IMR-90 (cell line): Measurements from ENCODE around the gene CHST6. TPM values are rescaled to one million over a fixed set of nuclear protein-coding genes. Genes with fewer than 3 reads are reported as not detected.

Experiments
- ATAC-seq: fragments of 200-7000 bp; cut with Tn5 transposase; 2 replicates; pipeline ENCODE4 v1.9.1; 2020; ENCODE audit warnings: low read depth, mild to moderate bottlenecking, moderate library complexity
- BruUV-seq: library from RNA; stranded (reverse); fragments of 400-500 nt; replicated peaks from 2 replicates; lab custom pipeline; 2021; lab: Mats Ljungman, UMichigan
- CTCF ChIA-PET: fragments of 300-600 bp; formaldehyde crosslinking; extraction: SDS; loops from one replicate; lab custom pipeline; 2021; ENCODE audit warnings: antibody characterized with exemption; lab: Yijun Ruan, JAX
- POLR2A ChIA-PET: fragments of 300-600 bp; sonication (Branson Sonifier 250); formaldehyde crosslinking; loops from one replicate; lab custom pipeline; 2022; ENCODE audit warnings: antibody characterized with exemption; ENCODE audit not compliant: unreplicated experiment; lab: Charles Lee
- DNase-seq: peaks from one replicate; pipeline ENCODE4 v3.0.0; 2013
- H2AFZ ChIP-seq: replicated peaks from 2 replicates; pipeline ENCODE3; 2013; ENCODE audit warnings: low read length, mild to moderate bottlenecking; ENCODE audit not compliant: poor library complexity
- H2AK5ac ChIP-seq: 2 replicates; pipeline ENCODE4 v1.6.1; 2013; ENCODE audit warnings: low read depth, low read length, inconsistent platforms
- H2AK9ac ChIP-seq: replicated peaks from 2 replicates; pipeline ENCODE3; 2013; ENCODE audit warnings: mild to moderate bottlenecking, low read depth, low read length, moderate library complexity; ENCODE audit not compliant: poor library complexity
- H2BK120ac ChIP-seq: 2 replicates; pipeline ENCODE4 v1.6.1; 2013; ENCODE audit warnings: low read depth, low read length, inconsistent platforms
- H2BK15ac ChIP-seq: 3 replicates; pipeline ENCODE4 v1.6.1; 2013; ENCODE audit warnings: low read depth, low read length, inconsistent platforms
- H2BK20ac ChIP-seq: 2 replicates; pipeline ENCODE4 v1.6.1; 2013; ENCODE audit warnings: low read depth, mild to moderate bottlenecking, inconsistent platforms, low read length, moderate library complexity
- H2BK5ac ChIP-seq: 2 replicates; pipeline ENCODE4 v1.6.1; 2013; ENCODE audit warnings: mild to moderate bottlenecking, low read depth, low read length, inconsistent platforms; ENCODE audit not compliant: poor library complexity, severe bottlenecking
- H3K14ac ChIP-seq: replicated peaks from 2 replicates; pipeline ENCODE4 v1.6.1; 2013; ENCODE audit warnings: low read depth, low read length, inconsistent platforms
- H3K18ac ChIP-seq: 2 replicates; pipeline ENCODE4 v1.6.1; 2013; ENCODE audit warnings: low read depth, low read length, control low read depth
- H3K23ac ChIP-seq: 2 replicates; pipeline ENCODE4 v1.6.1; 2013; ENCODE audit warnings: low read depth, low read length, inconsistent platforms
- H3K27ac ChIP-seq: 2 replicates; pipeline ENCODE4 v1.5.1; 2013; ENCODE audit warnings: mild to moderate bottlenecking, control low read depth, low read length; ENCODE audit not compliant: insufficient read depth
- H3K27me3 ChIP-seq: 2 replicates; pipeline ENCODE4 v1.6.1; 2013; ENCODE audit warnings: low read length; ENCODE audit not compliant: control insufficient read depth, insufficient read depth
- H3K36me3 ChIP-seq: 2 replicates; pipeline ENCODE4 v1.6.1; 2013; ENCODE audit warnings: low read length, mixed read lengths; ENCODE audit not compliant: control insufficient read depth, insufficient read depth
- H3K4ac ChIP-seq: 2 replicates; pipeline ENCODE4 v1.6.1; 2013; ENCODE audit warnings: low read depth, low read length, inconsistent platforms
- H3K4me1 ChIP-seq: 2 replicates; pipeline ENCODE4 v1.6.1; 2013; ENCODE audit warnings: low read length, mixed read lengths; ENCODE audit not compliant: control insufficient read depth, insufficient read depth
- H3K4me2 ChIP-seq: 2 replicates; pipeline ENCODE4 v1.6.1; 2013; ENCODE audit warnings: low read depth, mild to moderate bottlenecking, control low read depth, low read length, moderate library complexity
- H3K4me3 ChIP-seq: 2 replicates; pipeline ENCODE4 v1.5.1; 2013; ENCODE audit warnings: low read depth, mild to moderate bottlenecking, control low read depth, low read length, moderate library complexity; ENCODE audit not compliant: insufficient read depth
- H3K56ac ChIP-seq: 2 replicates; pipeline ENCODE4 v1.6.1; 2013; ENCODE audit warnings: low read length, inconsistent platforms; ENCODE audit not compliant: insufficient read depth; ENCODE audit errors: extremely low read depth
- H3K79me1 ChIP-seq, 2 experiments: 2 replicates each; pipeline ENCODE4 v1.6.1; 2013; ENCODE audit warnings: low read length in 2 of 2, inconsistent platforms in 1 of 2, low read depth in 1 of 2
- H3K9ac ChIP-seq: 2 replicates; pipeline ENCODE4 v1.6.1; 2013; ENCODE audit warnings: low read depth, low read length, control low read depth
- H3K9me1 ChIP-seq: 2 replicates; pipeline ENCODE4 v1.6.1; 2013; ENCODE audit warnings: low read length, inconsistent platforms; ENCODE audit not compliant: insufficient read depth
- H3K9me3 ChIP-seq: 2 replicates; pipeline ENCODE4 v1.6.1; 2013; ENCODE audit warnings: low read length; ENCODE audit not compliant: control insufficient read depth, insufficient read depth
- H4K20me1 ChIP-seq: 2 replicates; pipeline ENCODE4 v1.6.1; 2013; ENCODE audit warnings: low read length, inconsistent platforms; ENCODE audit not compliant: insufficient read depth
- H4K5ac ChIP-seq: 2 replicates; pipeline ENCODE4 v1.6.1; 2013; ENCODE audit warnings: mild to moderate bottlenecking, low read depth, low read length, control low read depth
- H4K8ac ChIP-seq, 2 experiments: 2 replicates each; pipeline ENCODE4 v1.6.1; 2013; ENCODE audit warnings: low read depth in 2 of 2, low read length in 2 of 2, control low read depth in 1 of 2, inconsistent platforms in 1 of 2
- H4K91ac ChIP-seq: 2 replicates; pipeline ENCODE4 v1.6.1; 2013; ENCODE audit warnings: low read depth, low read length, inconsistent platforms; ENCODE audit not compliant: insufficient read depth
- BHLHE40 ChIP-seq: fragments of 150-350 bp; IDR thresholded peaks from 2 replicates; pipeline ENCODE4 v1.6.1; 2016; ENCODE audit warnings: mild to moderate bottlenecking, low read depth, low read length
- CEBPB ChIP-seq: IDR thresholded peaks from 2 replicates; pipeline ENCODE4 v1.6.1; 2012; ENCODE audit warnings: low read depth, low read length, improper control_type of control experiment
- CTCF ChIP-seq: conservative IDR thresholded peaks from 2 replicates; pipeline ENCODE4 v1.5.1; 2012; ENCODE audit warnings: mild to moderate bottlenecking, low read depth, low read length, improper control_type of control experiment
- FOS ChIP-seq: fragments of 150-350 bp; IDR thresholded peaks from 2 replicates; pipeline ENCODE4 v1.6.1; 2016; ENCODE audit warnings: low read depth, low read length
- MXI1 ChIP-seq: IDR thresholded peaks from 2 replicates; pipeline ENCODE4 v1.6.1; 2012; ENCODE audit warnings: low read depth, mild to moderate bottlenecking, low read length, moderate library complexity, borderline replicate concordance
- NFE2L2 ChIP-seq: fragments of 150-350 bp; IDR thresholded peaks from 2 replicates; pipeline ENCODE4 v1.6.1; 2016; ENCODE audit warnings: low read depth, mild to moderate bottlenecking, low read length
- POLR2A ChIP-seq: IDR thresholded peaks from 2 replicates; pipeline ENCODE4 v1.6.1; 2012; ENCODE audit warnings: mild to moderate bottlenecking, low read depth, low read length
- RCOR1 ChIP-seq: IDR thresholded peaks from 2 replicates; pipeline ENCODE4 v1.6.1; 2012; ENCODE audit warnings: mild to moderate bottlenecking, low read length, improper control_type of control experiment; ENCODE audit not compliant: insufficient replicate concordance
- RFX5 ChIP-seq: IDR thresholded peaks from 2 replicates; pipeline ENCODE4 v1.8.0; 2012; ENCODE audit warnings: low read depth, mild to moderate bottlenecking, low read length, moderate library complexity
- SMC3 ChIP-seq: fragments of 150-350 bp; IDR thresholded peaks from 2 replicates; pipeline ENCODE4 v1.6.1; 2016; ENCODE audit warnings: low read depth, mild to moderate bottlenecking, antibody characterized with exemption, low read length, moderate library complexity
- WGBS, 2 experiments: methylation state at CpG; one replicate each; pipeline versions ENCODE4 v1.1.5 to v1.1.7; 2013; ENCODE audit warnings: missing lambda C conversion rate in 2 of 2; ENCODE audit not compliant: insufficient read length in 1 of 2; ENCODE audit errors: extremely low coverage in 2 of 2; 5-methylcytosine and 5-hydroxymethylcytosine counted together
- dilution Hi-C: fragments of 300-500 bp; cut with HindIII; formaldehyde crosslinking; loops from one replicate; pipeline ENCODE4 v1.14.3; 2018; ENCODE audit warnings: low sequenced_read_pairs; ENCODE audit not compliant: unreplicated experiment
- in situ Hi-C: fragments of 300-500 bp; cut with MboI; formaldehyde crosslinking; loops from 3 replicates; pipeline ENCODE4 v1.14.3; 2019; ENCODE audit warnings: low sequenced_read_pairs, inconsistent platforms, mixed read lengths
- intact Hi-C: fragments of 100-400 bp; cut with micrococcal nuclease; formaldehyde crosslinking; loops from 2 replicates; pipeline ENCODE4 v1.10.0; 2022
- polyA plus RNA-seq, 3 experiments: library from polyadenylated mRNA; depleted of rRNA; stranded (reverse); fragments of >200 nt; gene quantifications; 2 replicates each; pipeline ENCODE4 v1.2.3, GENCODE V29; 2012; ENCODE audit warnings: low replicate concordance in 1 of 3
- total RNA-seq: library from RNA; depleted of rRNA; stranded (reverse); fragments of >200 nt; gene quantifications from 2 replicates; pipeline ENCODE4 v1.2.3, GENCODE V29; 2012

CHST6 gene
- total and polyA plus RNA-seq, 2 of the 4 experiments (the other 2 are of a cell fraction), result under 0.01 to 0.12 TPM

GRCh38 chr16:75472908-75473877 lies 22.0 kb downstream of the CHST6 start:
- Histone ChIP-seq H3K9ac (no peak overlapping the region), H3K79me1 (no peaks in the 10 kb centered on the region), H3K56ac (no peak overlapping the region), H3K27ac (no peak overlapping the region), H4K5ac (no peak overlapping the region), H3K4me1 (no peaks in the 10 kb centered on the region), H3K14ac (no peak overlapping the region), H2BK120ac (no peak overlapping the region), H2BK5ac (no peak overlapping the region), H2AK5ac (no peak overlapping the region), H4K91ac (no peak overlapping the region), H3K4me2 (no peak overlapping the region), H3K36me3 (no peaks in the 10 kb centered on the region), H2AK9ac (peak overlapping the region; percentile 15), H2BK20ac (no peak overlapping the region), H3K27me3 (peaks cover 12% of the 10 kb centered on the region; the same call in 1 of the 2 replicates), H2BK15ac (no peak overlapping the region), H3K9me1 (no peaks in the 10 kb centered on the region), H2AFZ (no peak overlapping the region), H3K4ac (no peak overlapping the region), H3K4me3 (no peak overlapping the region), H3K18ac (no peak overlapping the region), H3K9me3 (no peaks in the 10 kb centered on the region), H3K23ac (no peak overlapping the region), H4K8ac (no peak overlapping the region), H4K20me1 (no peaks in the 10 kb centered on the region)
- WGBS, 2 experiments, result 75% methylated on average over 7 of the region's 17 CpGs; no CpG with 5 or more reads in 1 of the 2 experiments
- dilution Hi-C loops (no loop called here), intact Hi-C loops (loop anchor here (1.0 to 5.0 kb wide), 2 partner anchors 44 to 94 kb away; partner anchors contain the start of gene GABARAPL2), in situ Hi-C loops (loop anchor here (5.0 kb wide), 1 partner anchor 289 kb away; no protein-coding TSS in a partner anchor)
- ATAC-seq (no peak), DNase-seq (no peak)
- ChIA-PET POLR2A (no interaction called here), CTCF (interaction anchor here (0.7 to 1.3 kb wide), 5 partner anchors 13 to 291 kb away, joined by 3 to 5 read pairs (median 3); no protein-coding TSS in a partner anchor)
- TF ChIP-seq SMC3 (no peak), MXI1 (no peak), FOS (no peak), CTCF (no peak), BHLHE40 (no peak), NFE2L2 (no peak), RCOR1 (no peak), RFX5 (no peak), CEBPB (no peak), POLR2A (no peak)
- BruUV-seq, result no TSS peak
